ENCODE results near the gene BHLHA15. TPM values are rescaled to one million over a fixed set of nuclear protein-coding genes. Genes with fewer than 3 reads are reported as not detected.

BHLHA15 gene
- total and polyA plus RNA-seq, 2 of the 13 experiments (the other 11 are each of a cell fraction or from before 2014, with no cell fraction given): 1.9 to 6.1 TPM

- TF ChIP-seq ZNF180 (CRISPR knock-in tag; IDR thresholded peaks at IDR 0.05; ENCODE audit: borderline replicate concordance, low read depth) (no peak), ZNF83 (CRISPR knock-in tag; IDR thresholded peaks at IDR 0.05; ENCODE audit: borderline replicate concordance) (no peak)
Observed at GRCh38 chr7:98257701-98258100, 46.5 kb downstream of the BHLHA15 start (continued).

Other genes starting within 250 kb of the BHLHA15 start
- not detected in 2 replicates for gene OCM2, start 221.2 kb upstream of the BHLHA15 start, total RNA-seq (2016; rRNA removed; fragmentation: Illumina TruSeq; extraction: Trizol)
- gene OCM2, start 221.2 kb upstream of the BHLHA15 start, polyA plus RNA-seq (2011; rRNA removed): not detected in 2 replicates
- 8.1 and 9.5 TPM in 2 replicates for gene LMTK2, start 104.6 kb upstream of the BHLHA15 start, total RNA-seq (2016; rRNA removed; fragmentation: Illumina TruSeq; extraction: Trizol)
- gene LMTK2, start 104.6 kb upstream of the BHLHA15 start, polyA plus RNA-seq (2011; rRNA removed): 11.7 and 12.1 TPM in 2 replicates
- gene TECPR1, start 40.8 kb downstream of the BHLHA15 start, total RNA-seq (2016; rRNA removed; fragmentation: Illumina TruSeq; extraction: Trizol): 6.3 and 8.3 TPM in 2 replicates
- 2.3 and 2.5 TPM in 2 replicates for gene TECPR1, start 40.8 kb downstream of the BHLHA15 start, polyA plus RNA-seq (2011; rRNA removed)
- gene BRI3, start 70.2 kb downstream of the BHLHA15 start, total RNA-seq (2016; rRNA removed; fragmentation: Illumina TruSeq; extraction: Trizol): 37.2 and 54.0 TPM in 2 replicates
- 103 and 113 TPM in 2 replicates for gene BRI3, start 70.2 kb downstream of the BHLHA15 start, polyA plus RNA-seq (2011; rRNA removed)
- gene BAIAP2L1, start 189.7 kb downstream of the BHLHA15 start, total RNA-seq (2016; rRNA removed; fragmentation: Illumina TruSeq; extraction: Trizol): 13.0 and 13.7 TPM in 2 replicates
- gene BAIAP2L1, start 189.7 kb downstream of the BHLHA15 start, polyA plus RNA-seq (2011; rRNA removed): 21.5 and 23.3 TPM in 2 replicates

Data from HepG2 (cell line).